ENCODE results near the gene GATA3.

The GATA3 gene

GRCh38 chr10:8116474-8116873, 62.0 kb downstream of the GATA3 start:
- H3K9me3 ChIP-seq (ENCODE audit: low read depth, low read length), result no peaks in the 10 kb centered on the region
- no peak overlapping the region for H3K27ac ChIP-seq
- no peak overlapping the region for H3K4me3 ChIP-seq
- TF ChIP-seq POLR2AphosphoS5 (IDR thresholded peaks at IDR 0.05; ENCODE audit: borderline replicate concordance, low read depth, low read length), result no peak
- TF ChIP-seq FOXP2 (optimal IDR thresholded peaks at IDR 0.05; ENCODE audit: control extremely low read depth, extremely low read length, insufficient read depth), result no peak
- no peaks in the 10 kb centered on the region for H3K36me3 ChIP-seq (ENCODE audit: insufficient read depth, low read length)
- no peak for DNase-seq (ENCODE audit: low read depth, low spot score)
- no peak overlapping the region for H3K9ac ChIP-seq (ENCODE audit: insufficient read length)

- H3K9ac ChIP-seq (ENCODE audit: insufficient read length), result no peak overlapping the region
- H3K9me3 ChIP-seq (ENCODE audit: low read depth, low read length), result no peaks in the 10 kb centered on the region
- no peak for TF ChIP-seq EZH2 (IDR thresholded peaks at IDR 0.05)
- no peak for TF ChIP-seq POLR2AphosphoS5 (IDR thresholded peaks at IDR 0.05; ENCODE audit: borderline replicate concordance, low read depth, low read length)
- no peak for TF ChIP-seq FOXP2 (optimal IDR thresholded peaks at IDR 0.05; ENCODE audit: control extremely low read depth, extremely low read length, insufficient read depth)
- H3K27ac ChIP-seq, result no peak overlapping the region
- no peak for DNase-seq (ENCODE audit: low read depth, low spot score)
- H3K4me3 ChIP-seq, result no peak overlapping the region
- H3K36me3 ChIP-seq (ENCODE audit: insufficient read depth, low read length), result no peaks in the 10 kb centered on the region
Measured at GRCh38 chr10:8116926-8117493, 62.5 kb downstream of the GATA3 start.

- no peak for DNase-seq (ENCODE audit: low read depth, low spot score)
Measured at GRCh38 chr10:8121201-8121890, 66.9 kb downstream of the GATA3 start.

GRCh38 chr10:8122611-8123369, 68.3 kb downstream of the GATA3 start:
- H3K9ac ChIP-seq (ENCODE audit: insufficient read length), result no peak overlapping the region
- no peaks in the 10 kb centered on the region for H3K36me3 ChIP-seq (ENCODE audit: insufficient read depth, low read length)
- no peak overlapping the region for H3K27ac ChIP-seq
- no peak for DNase-seq (ENCODE audit: low read depth, low spot score)
- no peaks in the 10 kb centered on the region for H3K9me3 ChIP-seq (ENCODE audit: low read depth, low read length)
- H3K4me3 ChIP-seq, result no peak overlapping the region
- TF ChIP-seq FOXP2 (optimal IDR thresholded peaks at IDR 0.05; ENCODE audit: control extremely low read depth, extremely low read length, insufficient read depth) (no peak), EZH2 (IDR thresholded peaks at IDR 0.05) (no peak), POLR2AphosphoS5 (IDR thresholded peaks at IDR 0.05; ENCODE audit: borderline replicate concordance, low read depth, low read length) (no peak)

More at GRCh38 chr10:8121201-8121890, 66.9 kb downstream of the GATA3 start:
- TF ChIP-seq FOXP2 (optimal IDR thresholded peaks at IDR 0.05; ENCODE audit: control extremely low read depth, extremely low read length, insufficient read depth), result no peak
- TF ChIP-seq EZH2 (IDR thresholded peaks at IDR 0.05), result no peak
- no peak for TF ChIP-seq POLR2AphosphoS5 (IDR thresholded peaks at IDR 0.05; ENCODE audit: borderline replicate concordance, low read depth, low read length)
- Histone ChIP-seq H3K9ac (ENCODE audit: insufficient read length) (no peak overlapping the region), H3K27ac (no peak overlapping the region), H3K4me3 (no peak overlapping the region), H3K9me3 (ENCODE audit: low read depth, low read length) (no peaks in the 10 kb centered on the region), H3K36me3 (ENCODE audit: insufficient read depth, low read length) (no peaks in the 10 kb centered on the region)

- H3K4me3 ChIP-seq, result no peak overlapping the region
- no peak for DNase-seq (ENCODE audit: low read depth, low spot score)
- H3K36me3 ChIP-seq (ENCODE audit: insufficient read depth, low read length), result no peaks in the 10 kb centered on the region
- H3K9ac ChIP-seq (ENCODE audit: insufficient read length), result no peak overlapping the region
- no peaks in the 10 kb centered on the region for H3K9me3 ChIP-seq (ENCODE audit: low read depth, low read length)
- H3K27ac ChIP-seq, result no peak overlapping the region
- TF ChIP-seq FOXP2 (optimal IDR thresholded peaks at IDR 0.05; ENCODE audit: control extremely low read depth, extremely low read length, insufficient read depth), result no peak
- no peak for TF ChIP-seq POLR2AphosphoS5 (IDR thresholded peaks at IDR 0.05; ENCODE audit: borderline replicate concordance, low read depth, low read length)
- no peak for TF ChIP-seq EZH2 (IDR thresholded peaks at IDR 0.05)
Measured at GRCh38 chr10:8124436-8124835, 69.9 kb downstream of the GATA3 start.

Data from SK-N-MC (cell line).